Measurements from ENCODE around the gene BZW2.
A peak's percentile ranks its signal among the peaks of the same experiment; 100 is the strongest.
"Not testable (repeated sequence)": the region's sequence is repeated elsewhere in the genome, so short reads cannot be mapped to it uniquely, and the experiment has no call there.

The BZW2 gene

GRCh38 chr7:16675277-16675676 lies 29.3 kb downstream of the BZW2 start:
- DNase-seq = no peak

- no peak for DNase-seq
Measured at GRCh38 chr7:16677978-16678494, 32.1 kb downstream of the BZW2 start.

- not testable (repeated sequence) for DNase-seq
Measured at GRCh38 chr7:16678645-16679566, 32.9 kb downstream of the BZW2 start.

GRCh38 chr7:16684935-16685334 lies 39.0 kb downstream of the BZW2 start:
- DNase-seq = no peak

- no peak for DNase-seq
Measured at GRCh38 chr7:16685535-16685934, 39.6 kb downstream of the BZW2 start.

GRCh38 chr7:16688249-16688648 lies 42.3 kb downstream of the BZW2 start:
- no peak for DNase-seq

GRCh38 chr7:16691241-16691640 lies 45.3 kb downstream of the BZW2 start:
- no peak for DNase-seq

- DNase-seq = no peak
Measured at GRCh38 chr7:16693601-16694318, 47.8 kb downstream of the BZW2 start.

- DNase-seq = no peak
Measured at GRCh38 chr7:16694806-16695205, 48.8 kb downstream of the BZW2 start.

GRCh38 chr7:16695621-16696237 lies 49.7 kb downstream of the BZW2 start:
- peak; percentile 19 for DNase-seq

- no peak for DNase-seq
Measured at GRCh38 chr7:16697507-16698199, 51.7 kb downstream of the BZW2 start.

- no peak for DNase-seq
Measured at GRCh38 chr7:16698200-16698905, 52.4 kb downstream of the BZW2 start.

GRCh38 chr7:16702441-16702840 lies 56.5 kb downstream of the BZW2 start:
- DNase-seq = no peak

GRCh38 chr7:16708511-16708910 lies 62.5 kb downstream of the BZW2 start:
- no peak for DNase-seq

GRCh38 chr7:16708980-16709379 lies 63.0 kb downstream of the BZW2 start:
- DNase-seq = no peak

- DNase-seq = no peak
Measured at GRCh38 chr7:16710651-16711050, 64.7 kb downstream of the BZW2 start.

GRCh38 chr7:16711730-16712129 lies 65.7 kb downstream of the BZW2 start:
- DNase-seq = no peak

GRCh38 chr7:16712916-16713315 lies 66.9 kb downstream of the BZW2 start:
- DNase-seq = no peak

GRCh38 chr7:16715928-16716327 lies 69.9 kb downstream of the BZW2 start:
- DNase-seq = no peak

GRCh38 chr7:16718111-16718656 lies 72.2 kb downstream of the BZW2 start:
- DNase-seq = no peak

- DNase-seq = no peak
Measured at GRCh38 chr7:16719699-16720098, 73.7 kb downstream of the BZW2 start.

- DNase-seq = no peak
Measured at GRCh38 chr7:16721541-16721940, 75.6 kb downstream of the BZW2 start.
